Cortex of kidney (tissue), 1 donor: ENCODE measurements around the gene ZNF775.

ENCODE experiments used
- DNase-seq: peaks from one replicate; lab custom pipeline; 2025; lab: John Stamatoyannopoulos, UW

ZNF775 gene

GRCh38 chr7:150412518-150413488 lies 33.7 kb downstream of the ZNF775 start:
- DNase-seq: no peak

- no peak for DNase-seq
These were observed 34.5 kb downstream of the ZNF775 start for GRCh38 chr7:150413640-150414081.

GRCh38 chr7:150415161-150416153 lies 36.3 kb downstream of the ZNF775 start:
- DNase-seq: no peak

GRCh38 chr7:150417239-150417638 lies 38.1 kb downstream of the ZNF775 start:
- DNase-seq: no peak

GRCh38 chr7:150417863-150418262 lies 38.7 kb downstream of the ZNF775 start:
- no peak for DNase-seq

GRCh38 chr7:150420242-150420641 lies 41.1 kb downstream of the ZNF775 start:
- no peak for DNase-seq

- no peak for DNase-seq
These were observed 42.0 kb downstream of the ZNF775 start for GRCh38 chr7:150420987-150421674.

- DNase-seq: no peak
These were observed 42.7 kb downstream of the ZNF775 start for GRCh38 chr7:150421831-150422230.

- no peak for DNase-seq
These were observed 46.5 kb downstream of the ZNF775 start for GRCh38 chr7:150425670-150426069.

GRCh38 chr7:150428671-150429451 lies 49.7 kb downstream of the ZNF775 start:
- no peak for DNase-seq

GRCh38 chr7:150429699-150430098 lies 50.6 kb downstream of the ZNF775 start:
- no peak for DNase-seq

GRCh38 chr7:150430465-150431085 lies 51.4 kb downstream of the ZNF775 start:
- no peak for DNase-seq

GRCh38 chr7:150431839-150432658 lies 52.9 kb downstream of the ZNF775 start:
- no peak for DNase-seq

- no peak for DNase-seq
These were observed 54.1 kb downstream of the ZNF775 start for GRCh38 chr7:150432915-150433892.

GRCh38 chr7:150434240-150434639 lies 55.1 kb downstream of the ZNF775 start:
- no peak for DNase-seq

- DNase-seq: no peak
These were observed 55.9 kb downstream of the ZNF775 start for GRCh38 chr7:150435047-150435389.

GRCh38 chr7:150435390-150436073 lies 56.4 kb downstream of the ZNF775 start:
- DNase-seq: no peak

GRCh38 chr7:150439967-150440366 lies 60.8 kb downstream of the ZNF775 start:
- no peak for DNase-seq
